HFFc6 (cell line): ENCODE measurements around the gene CIDEB. TPM values are rescaled to one million over a fixed set of nuclear protein-coding genes. Genes with fewer than 3 reads are reported as not detected.
A peak's percentile ranks its signal among the peaks of the same experiment; 100 is the strongest.

Experiments
- DNase-seq: peaks from one replicate; pipeline ENCODE4 v3.0.0-alpha.2; 2018
- H3K27ac Mint-ChIP-seq: 2 replicates; pipeline ENCODE4 v1.8.0; 2020; ENCODE audit warnings: mild to moderate bottlenecking, mixed read lengths
- H3K27me3 Mint-ChIP-seq: 2 replicates; pipeline ENCODE4 v1.8.0; 2021; ENCODE audit warnings: mild to moderate bottlenecking, moderate library complexity, mixed read lengths; ENCODE audit not compliant: insufficient read depth
- H3K36me3 Mint-ChIP-seq: 2 replicates; pipeline ENCODE4 v1.8.0; 2021; ENCODE audit warnings: low read depth, mixed read lengths
- H3K4me1 Mint-ChIP-seq: 2 replicates; pipeline ENCODE4 v1.8.0; 2020; ENCODE audit warnings: low read depth, mixed read lengths
- H3K4me3 Mint-ChIP-seq: 2 replicates; pipeline ENCODE4 v1.8.0; 2020; ENCODE audit warnings: mild to moderate bottlenecking, moderate library complexity, mixed read lengths
- H3K9me3 Mint-ChIP-seq: 2 replicates; pipeline ENCODE4 v1.8.0; 2020; ENCODE audit warnings: mild to moderate bottlenecking, mixed read lengths
- total RNA-seq, 6 experiments: library from RNA; stranded (reverse); fragmentation: NEBNext Ultra II Directional; extraction: Animal tissue kit (Norgen Biotek cat#: 25700); gene quantifications; 2 replicates in 1 of 6; 3 replicates in 5 of 6; pipeline ENCODE4 v1.2.3, GENCODE V29; 2021
- TF ChIP-seq, protein P1 (sequence below): fragments of 200-600 bp; sonication (generic); IDR thresholded peaks from 2 replicates; pipeline ENCODE4 v1.5.0; 2021; ENCODE audit warnings: antibody characterized with exemption, mild to moderate bottlenecking

CIDEB gene
- total RNA-seq, 6 experiments from 2014 or later, result 0.17 to 0.40 (median 0.20) TPM; not detected in 1

DNA sequence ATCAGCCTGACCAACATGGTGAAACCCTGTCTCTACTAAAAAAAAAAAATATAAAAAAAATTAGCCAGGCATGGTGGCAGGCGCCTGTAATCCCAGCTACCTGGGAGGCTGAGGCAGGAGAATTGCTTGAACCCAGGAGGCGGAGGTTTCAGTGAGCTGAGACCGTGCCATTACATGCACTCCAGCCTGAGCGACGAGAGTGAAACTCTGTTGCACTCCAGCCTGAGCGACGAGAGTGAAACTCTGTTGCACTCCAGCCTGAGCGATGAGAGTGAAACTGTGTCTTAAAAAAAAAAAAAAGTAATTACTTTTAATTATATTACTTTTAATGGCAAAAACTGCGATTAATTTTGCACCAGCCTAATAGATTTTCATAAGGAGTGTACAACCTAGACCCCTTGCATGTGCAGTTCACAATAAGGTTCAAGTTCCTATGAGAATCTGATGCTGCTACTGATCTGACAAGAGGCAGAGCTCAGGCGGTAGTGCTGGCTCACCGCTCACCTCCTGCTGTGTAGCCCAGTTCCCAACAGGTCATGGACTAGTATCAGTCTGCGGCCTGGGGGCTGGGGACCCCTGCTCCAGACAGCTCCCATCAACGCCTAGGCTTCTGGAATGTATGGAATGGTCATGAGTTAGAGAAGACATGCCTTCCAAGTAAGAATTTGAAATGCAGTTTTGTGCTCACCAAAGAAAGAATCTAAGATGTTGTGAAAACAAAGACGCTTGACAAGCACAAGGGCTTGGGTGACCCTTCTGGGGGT, 13.6 kb upstream of the CIDEB start:
- Mint-ChIP-seq H3K4me3 (no peak overlapping the region), H3K36me3 (no peaks in the 10 kb centered on the region), H3K27ac (no peak overlapping the region), H3K27me3 (peaks cover 24% of the 10 kb centered on the region), H3K9me3 (no peaks in the 10 kb centered on the region), H3K4me1 (peaks cover 20% of the 10 kb centered on the region)
- no peak for DNase-seq
- TF ChIP-seq, protein P1, sequence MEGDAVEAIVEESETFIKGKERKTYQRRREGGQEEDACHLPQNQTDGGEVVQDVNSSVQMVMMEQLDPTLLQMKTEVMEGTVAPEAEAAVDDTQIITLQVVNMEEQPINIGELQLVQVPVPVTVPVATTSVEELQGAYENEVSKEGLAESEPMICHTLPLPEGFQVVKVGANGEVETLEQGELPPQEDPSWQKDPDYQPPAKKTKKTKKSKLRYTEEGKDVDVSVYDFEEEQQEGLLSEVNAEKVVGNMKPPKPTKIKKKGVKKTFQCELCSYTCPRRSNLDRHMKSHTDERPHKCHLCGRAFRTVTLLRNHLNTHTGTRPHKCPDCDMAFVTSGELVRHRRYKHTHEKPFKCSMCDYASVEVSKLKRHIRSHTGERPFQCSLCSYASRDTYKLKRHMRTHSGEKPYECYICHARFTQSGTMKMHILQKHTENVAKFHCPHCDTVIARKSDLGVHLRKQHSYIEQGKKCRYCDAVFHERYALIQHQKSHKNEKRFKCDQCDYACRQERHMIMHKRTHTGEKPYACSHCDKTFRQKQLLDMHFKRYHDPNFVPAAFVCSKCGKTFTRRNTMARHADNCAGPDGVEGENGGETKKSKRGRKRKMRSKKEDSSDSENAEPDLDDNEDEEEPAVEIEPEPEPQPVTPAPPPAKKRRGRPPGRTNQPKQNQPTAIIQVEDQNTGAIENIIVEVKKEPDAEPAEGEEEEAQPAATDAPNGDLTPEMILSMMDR, result no peak

DNA sequence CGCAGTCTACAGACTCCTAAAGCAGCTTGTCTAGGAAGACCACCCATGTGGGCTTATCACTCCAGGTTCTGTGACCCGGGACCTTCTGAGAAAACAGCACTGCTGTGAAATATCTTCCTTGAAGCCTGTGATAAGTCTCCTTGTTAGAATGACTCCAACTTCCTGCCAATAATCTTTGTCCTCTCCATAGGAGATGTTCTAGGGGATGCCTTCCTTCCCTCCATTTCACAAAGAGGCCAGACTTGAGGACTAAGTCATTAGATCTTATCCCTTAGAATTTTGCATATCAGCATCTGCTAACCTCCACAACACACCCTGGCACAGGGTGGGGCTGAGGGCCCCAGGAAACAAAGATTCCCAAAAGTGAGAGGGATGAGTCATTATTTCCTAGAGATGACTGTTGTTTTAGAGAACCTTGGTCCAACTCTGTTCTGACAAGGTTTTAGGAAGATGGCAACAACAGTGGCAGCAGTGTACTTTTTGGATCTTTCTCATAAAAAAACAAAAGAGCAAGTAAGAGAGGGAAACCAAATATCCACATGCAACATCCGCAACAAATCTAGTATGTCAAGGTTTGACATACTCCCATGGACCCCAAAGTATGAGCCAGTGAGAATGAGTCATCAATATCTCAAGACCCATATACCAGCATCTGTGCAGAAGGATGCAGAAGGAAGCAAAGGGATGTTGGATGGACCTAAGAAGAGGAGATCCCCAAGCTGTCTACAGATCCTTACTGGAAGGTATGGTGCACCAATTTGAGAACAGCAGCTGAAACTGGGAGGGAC, 9.6 kb upstream of the CIDEB start:
- Mint-ChIP-seq H3K36me3 (no peaks in the 10 kb centered on the region), H3K27ac (peak overlapping the region; percentile 67), H3K27me3 (peaks cover 26% of the 10 kb centered on the region), H3K4me3 (no peak overlapping the region), H3K9me3 (no peaks in the 10 kb centered on the region), H3K4me1 (peaks cover 15% of the 10 kb centered on the region)
- DNase-seq, result peak; percentile 45
- TF ChIP-seq, protein P1, result no peak

DNA sequence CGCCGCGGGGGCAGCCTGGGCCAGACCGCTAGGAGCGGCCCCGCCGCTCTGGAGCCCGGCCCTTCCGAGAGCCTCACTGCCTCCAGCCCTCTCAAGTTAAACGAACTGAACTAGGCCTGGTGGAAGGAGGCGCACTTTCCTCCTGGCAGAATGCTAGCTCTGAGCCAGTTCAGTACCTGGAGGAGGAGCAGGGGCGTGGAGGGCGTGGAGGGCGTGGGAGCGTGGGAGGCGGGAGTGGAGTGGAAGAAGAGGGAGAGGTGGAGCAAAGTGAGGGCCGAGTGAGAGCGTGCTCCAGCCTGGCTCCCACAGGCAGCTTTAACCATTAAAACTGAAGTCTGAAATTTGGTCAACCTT, 8.8 kb upstream of the CIDEB start:
- TF ChIP-seq, protein P1, result no peak
- DNase-seq, result no peak
- Mint-ChIP-seq H3K4me3 (no peak overlapping the region), H3K27me3 (peaks cover 26% of the 10 kb centered on the region), H3K36me3 (no peaks in the 10 kb centered on the region), H3K9me3 (no peaks in the 10 kb centered on the region), H3K4me1 (peaks cover 15% of the 10 kb centered on the region), H3K27ac (no peak overlapping the region)

DNA sequence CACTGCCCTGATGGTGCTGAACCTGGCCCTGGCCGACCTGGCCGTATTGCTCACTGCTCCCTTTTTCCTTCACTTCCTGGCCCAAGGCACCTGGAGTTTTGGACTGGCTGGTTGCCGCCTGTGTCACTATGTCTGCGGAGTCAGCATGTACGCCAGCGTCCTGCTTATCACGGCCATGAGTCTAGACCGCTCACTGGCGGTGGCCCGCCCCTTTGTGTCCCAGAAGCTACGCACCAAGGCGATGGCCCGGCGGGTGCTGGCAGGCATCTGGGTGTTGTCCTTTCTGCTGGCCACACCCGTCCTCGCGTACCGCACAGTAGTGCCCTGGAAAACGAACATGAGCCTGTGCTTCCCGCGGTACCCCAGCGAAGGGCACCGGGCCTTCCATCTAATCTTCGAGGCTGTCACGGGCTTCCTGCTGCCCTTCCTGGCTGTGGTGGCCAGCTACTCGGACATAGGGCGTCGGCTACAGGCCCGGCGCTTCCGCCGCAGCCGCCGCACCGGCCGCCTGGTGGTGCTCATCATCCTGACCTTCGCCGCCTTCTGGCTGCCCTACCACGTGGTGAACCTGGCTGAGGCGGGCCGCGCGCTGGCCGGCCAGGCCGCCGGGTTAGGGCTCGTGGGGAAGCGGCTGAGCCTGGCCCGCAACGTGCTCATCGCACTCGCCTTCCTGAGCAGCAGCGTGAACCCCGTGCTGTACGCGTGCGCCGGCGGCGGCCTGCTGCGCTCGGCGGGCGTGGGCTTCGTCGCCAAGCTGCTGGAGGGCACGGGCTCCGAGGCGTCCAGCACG, 8.2 kb upstream of the CIDEB start:
- TF ChIP-seq, protein P1, result no peak
- H3K4me3 Mint-ChIP-seq, result no peak overlapping the region
- H3K4me1 Mint-ChIP-seq, result peaks cover 15% of the 10 kb centered on the region
- DNase-seq, result no peak
- H3K36me3 Mint-ChIP-seq, result no peaks in the 10 kb centered on the region
- peaks cover 26% of the 10 kb centered on the region for H3K27me3 Mint-ChIP-seq
- H3K9me3 Mint-ChIP-seq, result no peaks in the 10 kb centered on the region
- no peak overlapping the region for H3K27ac Mint-ChIP-seq

DNA sequence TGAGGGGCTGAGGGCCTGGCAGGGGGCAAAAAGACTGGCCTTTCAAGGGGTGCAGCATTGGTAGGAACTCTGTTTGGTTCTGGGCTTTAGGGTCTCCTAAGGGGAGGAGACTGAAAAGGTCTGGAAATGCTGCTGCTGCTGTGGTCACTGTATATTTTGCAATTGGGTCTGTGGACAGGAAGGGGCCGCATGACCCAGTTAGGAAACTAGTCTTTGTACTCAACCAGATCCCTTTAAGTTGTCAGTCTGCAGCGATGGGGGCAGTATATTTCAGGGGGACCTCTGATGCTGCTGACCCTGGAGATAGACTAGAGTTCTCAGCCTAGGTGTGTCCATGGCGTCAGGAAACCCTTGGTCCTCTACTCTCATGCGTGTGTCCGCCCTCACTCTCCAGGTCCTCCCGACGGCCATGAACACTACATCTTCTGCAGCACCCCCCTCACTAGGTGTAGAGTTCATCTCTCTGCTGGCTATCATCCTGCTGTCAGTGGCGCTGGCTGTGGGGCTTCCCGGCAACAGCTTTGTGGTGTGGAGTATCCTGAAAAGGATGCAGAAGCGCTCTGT, 7.5 kb upstream of the CIDEB start:
- H3K36me3 Mint-ChIP-seq, result no peaks in the 10 kb centered on the region
- H3K9me3 Mint-ChIP-seq, result no peaks in the 10 kb centered on the region
- TF ChIP-seq, protein P1, result no peak
- peaks cover 17% of the 10 kb centered on the region for H3K4me1 Mint-ChIP-seq
- peaks cover 24% of the 10 kb centered on the region for H3K27me3 Mint-ChIP-seq
- no peak for DNase-seq
- H3K27ac Mint-ChIP-seq, result no peak overlapping the region
- H3K4me3 Mint-ChIP-seq, result no peak overlapping the region
